IMR-90 (cell line): ENCODE results near the gene HERPUD1. TPM values are rescaled to one million over a fixed set of nuclear protein-coding genes. Genes with fewer than 3 reads are reported as not detected.

Experiments used
- ATAC-seq: fragments of 200-7000 bp; cut with Tn5 transposase; 2 replicates; pipeline ENCODE4 v1.9.1; 2020; ENCODE audit warnings: low read depth, mild to moderate bottlenecking, moderate library complexity
- BruUV-seq: library from RNA; stranded (reverse); fragments of 400-500 nt; replicated peaks from 2 replicates; lab custom pipeline; 2021; lab: Mats Ljungman, UMichigan
- CTCF ChIA-PET: fragments of 300-600 bp; formaldehyde crosslinking; extraction: SDS; loops from one replicate; lab custom pipeline; 2021; ENCODE audit warnings: antibody characterized with exemption; lab: Yijun Ruan, JAX
- POLR2A ChIA-PET: fragments of 300-600 bp; sonication (Branson Sonifier 250); formaldehyde crosslinking; loops from one replicate; lab custom pipeline; 2022; ENCODE audit warnings: antibody characterized with exemption; ENCODE audit not compliant: unreplicated experiment; lab: Charles Lee
- DNase-seq: peaks from one replicate; pipeline ENCODE4 v3.0.0; 2013
- H2AFZ ChIP-seq: replicated peaks from 2 replicates; pipeline ENCODE3; 2013; ENCODE audit warnings: low read length, mild to moderate bottlenecking; ENCODE audit not compliant: poor library complexity
- H2AK5ac ChIP-seq: 2 replicates; pipeline ENCODE4 v1.6.1; 2013; ENCODE audit warnings: low read depth, low read length, inconsistent platforms
- H2AK9ac ChIP-seq: replicated peaks from 2 replicates; pipeline ENCODE3; 2013; ENCODE audit warnings: mild to moderate bottlenecking, low read depth, low read length, moderate library complexity; ENCODE audit not compliant: poor library complexity
- H2BK120ac ChIP-seq: 2 replicates; pipeline ENCODE4 v1.6.1; 2013; ENCODE audit warnings: low read depth, low read length, inconsistent platforms
- H2BK15ac ChIP-seq: 3 replicates; pipeline ENCODE4 v1.6.1; 2013; ENCODE audit warnings: low read depth, low read length, inconsistent platforms
- H2BK20ac ChIP-seq: 2 replicates; pipeline ENCODE4 v1.6.1; 2013; ENCODE audit warnings: low read depth, mild to moderate bottlenecking, inconsistent platforms, low read length, moderate library complexity
- H2BK5ac ChIP-seq: 2 replicates; pipeline ENCODE4 v1.6.1; 2013; ENCODE audit warnings: mild to moderate bottlenecking, low read depth, low read length, inconsistent platforms; ENCODE audit not compliant: poor library complexity, severe bottlenecking
- H3K14ac ChIP-seq: replicated peaks from 2 replicates; pipeline ENCODE4 v1.6.1; 2013; ENCODE audit warnings: low read depth, low read length, inconsistent platforms
- H3K18ac ChIP-seq: 2 replicates; pipeline ENCODE4 v1.6.1; 2013; ENCODE audit warnings: low read depth, low read length, control low read depth
- H3K23ac ChIP-seq: 2 replicates; pipeline ENCODE4 v1.6.1; 2013; ENCODE audit warnings: low read depth, low read length, inconsistent platforms
- H3K27ac ChIP-seq: 2 replicates; pipeline ENCODE4 v1.5.1; 2013; ENCODE audit warnings: mild to moderate bottlenecking, control low read depth, low read length; ENCODE audit not compliant: insufficient read depth
- H3K27me3 ChIP-seq: 2 replicates; pipeline ENCODE4 v1.6.1; 2013; ENCODE audit warnings: low read length; ENCODE audit not compliant: control insufficient read depth, insufficient read depth
- H3K36me3 ChIP-seq: 2 replicates; pipeline ENCODE4 v1.6.1; 2013; ENCODE audit warnings: low read length, mixed read lengths; ENCODE audit not compliant: control insufficient read depth, insufficient read depth
- H3K4ac ChIP-seq: 2 replicates; pipeline ENCODE4 v1.6.1; 2013; ENCODE audit warnings: low read depth, low read length, inconsistent platforms
- H3K4me1 ChIP-seq: 2 replicates; pipeline ENCODE4 v1.6.1; 2013; ENCODE audit warnings: low read length, mixed read lengths; ENCODE audit not compliant: control insufficient read depth, insufficient read depth
- H3K4me2 ChIP-seq: 2 replicates; pipeline ENCODE4 v1.6.1; 2013; ENCODE audit warnings: low read depth, mild to moderate bottlenecking, control low read depth, low read length, moderate library complexity
- H3K4me3 ChIP-seq: 2 replicates; pipeline ENCODE4 v1.5.1; 2013; ENCODE audit warnings: low read depth, mild to moderate bottlenecking, control low read depth, low read length, moderate library complexity; ENCODE audit not compliant: insufficient read depth
- H3K56ac ChIP-seq: 2 replicates; pipeline ENCODE4 v1.6.1; 2013; ENCODE audit warnings: low read length, inconsistent platforms; ENCODE audit not compliant: insufficient read depth; ENCODE audit errors: extremely low read depth
- H3K79me1 ChIP-seq, 2 experiments: 2 replicates each; pipeline ENCODE4 v1.6.1; 2013; ENCODE audit warnings: low read length in 2 of 2, inconsistent platforms in 1 of 2, low read depth in 1 of 2
- H3K9ac ChIP-seq: 2 replicates; pipeline ENCODE4 v1.6.1; 2013; ENCODE audit warnings: low read depth, low read length, control low read depth
- H3K9me1 ChIP-seq: 2 replicates; pipeline ENCODE4 v1.6.1; 2013; ENCODE audit warnings: low read length, inconsistent platforms; ENCODE audit not compliant: insufficient read depth
- H3K9me3 ChIP-seq: 2 replicates; pipeline ENCODE4 v1.6.1; 2013; ENCODE audit warnings: low read length; ENCODE audit not compliant: control insufficient read depth, insufficient read depth
- H4K20me1 ChIP-seq: 2 replicates; pipeline ENCODE4 v1.6.1; 2013; ENCODE audit warnings: low read length, inconsistent platforms; ENCODE audit not compliant: insufficient read depth
- H4K5ac ChIP-seq: 2 replicates; pipeline ENCODE4 v1.6.1; 2013; ENCODE audit warnings: mild to moderate bottlenecking, low read depth, low read length, control low read depth
- H4K8ac ChIP-seq, 2 experiments: 2 replicates each; pipeline ENCODE4 v1.6.1; 2013; ENCODE audit warnings: low read depth in 2 of 2, low read length in 2 of 2, control low read depth in 1 of 2, inconsistent platforms in 1 of 2
- H4K91ac ChIP-seq: 2 replicates; pipeline ENCODE4 v1.6.1; 2013; ENCODE audit warnings: low read depth, low read length, inconsistent platforms; ENCODE audit not compliant: insufficient read depth
- BHLHE40 ChIP-seq: fragments of 150-350 bp; IDR thresholded peaks from 2 replicates; pipeline ENCODE4 v1.6.1; 2016; ENCODE audit warnings: mild to moderate bottlenecking, low read depth, low read length
- CEBPB ChIP-seq: IDR thresholded peaks from 2 replicates; pipeline ENCODE4 v1.6.1; 2012; ENCODE audit warnings: low read depth, low read length, improper control_type of control experiment
- CHD1 ChIP-seq: IDR thresholded peaks from 2 replicates; pipeline ENCODE4 v1.6.1; 2012; ENCODE audit warnings: low read depth, low read length, improper control_type of control experiment
- CTCF ChIP-seq: conservative IDR thresholded peaks from 2 replicates; pipeline ENCODE4 v1.5.1; 2012; ENCODE audit warnings: mild to moderate bottlenecking, low read depth, low read length, improper control_type of control experiment
- MAFK ChIP-seq: IDR thresholded peaks from 2 replicates; pipeline ENCODE4 v1.6.1; 2012; ENCODE audit warnings: low read depth, low read length, improper control_type of control experiment
- NFE2L2 ChIP-seq: fragments of 150-350 bp; IDR thresholded peaks from 2 replicates; pipeline ENCODE4 v1.6.1; 2016; ENCODE audit warnings: low read depth, mild to moderate bottlenecking, low read length
- RAD21 ChIP-seq: IDR thresholded peaks from 2 replicates; pipeline ENCODE4 v1.6.1; 2012; ENCODE audit warnings: low read length, improper control_type of control experiment
- RCOR1 ChIP-seq: IDR thresholded peaks from 2 replicates; pipeline ENCODE4 v1.6.1; 2012; ENCODE audit warnings: mild to moderate bottlenecking, low read length, improper control_type of control experiment; ENCODE audit not compliant: insufficient replicate concordance
- WGBS, 2 experiments: methylation state at CpG; one replicate each; pipeline versions ENCODE4 v1.1.5 to v1.1.7; 2013; ENCODE audit warnings: missing lambda C conversion rate in 2 of 2; ENCODE audit not compliant: insufficient read length in 1 of 2; ENCODE audit errors: extremely low coverage in 2 of 2; 5-methylcytosine and 5-hydroxymethylcytosine counted together
- dilution Hi-C: fragments of 300-500 bp; cut with HindIII; formaldehyde crosslinking; loops from one replicate; pipeline ENCODE4 v1.14.3; 2018; ENCODE audit warnings: low sequenced_read_pairs; ENCODE audit not compliant: unreplicated experiment
- in situ Hi-C: fragments of 300-500 bp; cut with MboI; formaldehyde crosslinking; loops from 3 replicates; pipeline ENCODE4 v1.14.3; 2019; ENCODE audit warnings: low sequenced_read_pairs, inconsistent platforms, mixed read lengths
- intact Hi-C: fragments of 100-400 bp; cut with micrococcal nuclease; formaldehyde crosslinking; loops from 2 replicates; pipeline ENCODE4 v1.10.0; 2022
- polyA plus RNA-seq, 3 experiments: library from polyadenylated mRNA; depleted of rRNA; stranded (reverse); fragments of >200 nt; gene quantifications; 2 replicates each; pipeline ENCODE4 v1.2.3, GENCODE V29; 2012; ENCODE audit warnings: low replicate concordance in 1 of 3
- total RNA-seq: library from RNA; depleted of rRNA; stranded (reverse); fragments of >200 nt; gene quantifications from 2 replicates; pipeline ENCODE4 v1.2.3, GENCODE V29; 2012
- TF ChIP-seq, protein P1 (sequence below): fragments of 150-350 bp; IDR thresholded peaks from 2 replicates; pipeline ENCODE4 v1.6.1; 2017; ENCODE audit warnings: mild to moderate bottlenecking, antibody characterized with exemption, low read length, low read depth

HERPUD1 gene
- total and polyA plus RNA-seq, 2 of the 4 experiments (the other 2 are of a cell fraction) = 130 to 148 TPM

DNA sequence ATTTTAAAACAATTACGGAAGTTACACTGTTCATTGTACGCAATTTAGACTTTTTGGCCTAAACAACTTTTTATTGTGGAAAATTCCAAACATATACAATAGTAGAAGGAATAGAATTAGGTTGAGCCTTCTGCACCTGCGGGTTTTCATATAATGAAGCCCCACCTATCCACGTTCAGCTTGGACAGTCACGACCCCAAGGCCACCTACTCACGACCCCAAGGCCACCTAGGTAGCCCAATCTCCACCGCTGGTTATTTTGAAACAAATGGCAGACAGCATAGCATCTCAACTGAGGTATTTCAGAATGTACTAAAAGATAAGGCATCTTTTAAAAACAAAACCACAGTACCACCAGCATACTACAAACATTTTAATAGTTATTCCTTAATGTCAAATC, 58.0 kb downstream of the HERPUD1 start:
- no peaks in the 10 kb centered on the region for H3K27me3 ChIP-seq
- ATAC-seq = no peak
- BruUV-seq = no TSS peak
- dilution Hi-C loops (no loop called here), intact Hi-C loops (loop anchor here (2.0 kb wide), 1 partner anchor 55 kb away; no protein-coding TSS in a partner anchor), in situ Hi-C loops (no loop called here)
- peaks cover 26% of the 10 kb centered on the region for H3K9me1 ChIP-seq
- H4K20me1 ChIP-seq = no peaks in the 10 kb centered on the region
- H3K27ac ChIP-seq = peak overlapping the region; percentile 76
- no peaks in the 10 kb centered on the region for H3K9me3 ChIP-seq
- no peaks in the 10 kb centered on the region; the same call in 1 of the 2 replicates for H3K36me3 ChIP-seq
- TF ChIP-seq CTCF (no peak), RAD21 (no peak), CHD1 (no peak), RCOR1 (no peak), CEBPB (no peak), NFE2L2 (no peak), MAFK (no peak), BHLHE40 (no peak)
- TF ChIP-seq, protein P1, sequence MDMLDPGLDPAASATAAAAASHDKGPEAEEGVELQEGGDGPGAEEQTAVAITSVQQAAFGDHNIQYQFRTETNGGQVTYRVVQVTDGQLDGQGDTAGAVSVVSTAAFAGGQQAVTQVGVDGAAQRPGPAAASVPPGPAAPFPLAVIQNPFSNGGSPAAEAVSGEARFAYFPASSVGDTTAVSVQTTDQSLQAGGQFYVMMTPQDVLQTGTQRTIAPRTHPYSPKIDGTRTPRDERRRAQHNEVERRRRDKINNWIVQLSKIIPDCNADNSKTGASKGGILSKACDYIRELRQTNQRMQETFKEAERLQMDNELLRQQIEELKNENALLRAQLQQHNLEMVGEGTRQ = no peak
- peak overlapping the region; percentile 96 for H4K91ac ChIP-seq
- peak overlapping the region; percentile 79; the same call in 1 of the 2 replicates for H2AK5ac ChIP-seq
- H3K23ac ChIP-seq = peak overlapping the region; percentile 97
- peak overlapping the region; percentile 94 for H3K4me2 ChIP-seq
- peak overlapping the region; percentile 99 for H2AK9ac ChIP-seq
- H2BK120ac ChIP-seq = peak overlapping the region; percentile 97
- peaks cover 20 to 73% of the 10 kb centered on the region in 2 experiments for H3K79me1 ChIP-seq
- no CpG with 5 or more reads among the region's 7 CpGs for WGBS, 2 experiments
- H3K4me3 ChIP-seq = peak overlapping the region; percentile 69
- H2BK20ac ChIP-seq = no peak overlapping the region
- peak overlapping the region; percentile 42; the same call in 1 of the 2 replicates for H3K18ac ChIP-seq
- peak overlapping the region; percentile 89; the same call in 1 of the 3 replicates for H2BK15ac ChIP-seq
- peak overlapping the region; percentile 82 to 89 for H4K8ac ChIP-seq
- ChIA-PET CTCF (interaction anchor here (0.5 to 0.8 kb wide), 3 partner anchors 16 to 196 kb away, joined by 3 to 9 read pairs (median 4); partner anchors contain the start of genes PSME3IP1 and RSPRY1), POLR2A (no interaction called here)
- no peak overlapping the region for H4K5ac ChIP-seq
- peak overlapping the region; percentile 61 for H2BK5ac ChIP-seq
- H3K9ac ChIP-seq = peak overlapping the region; percentile 87
- peak overlapping the region; percentile 96 for H3K56ac ChIP-seq
- peaks cover 29% of the 10 kb centered on the region for H3K4me1 ChIP-seq
- DNase-seq = no peak
- H2AFZ ChIP-seq = peak overlapping the region; percentile 98
- H3K4ac ChIP-seq = peak overlapping the region; percentile 99; the same call in 1 of the 2 replicates
- H3K14ac ChIP-seq = peak overlapping the region; percentile 97
